Urothelium cell line (cell line): ENCODE results near the gene SH3RF3.

ENCODE experiments used
- DNase-seq: peaks from one replicate; pipeline ENCODE4 v3.0.0; 2011; ENCODE audit warnings: low spot score, mixed read lengths
- FAIRE-seq: peaks from 2 replicates; lab custom pipeline; 2011; peaks lifted over from hg19 to GRCh38; lab: Jason Lieb, UNC

SH3RF3 gene

DNA sequence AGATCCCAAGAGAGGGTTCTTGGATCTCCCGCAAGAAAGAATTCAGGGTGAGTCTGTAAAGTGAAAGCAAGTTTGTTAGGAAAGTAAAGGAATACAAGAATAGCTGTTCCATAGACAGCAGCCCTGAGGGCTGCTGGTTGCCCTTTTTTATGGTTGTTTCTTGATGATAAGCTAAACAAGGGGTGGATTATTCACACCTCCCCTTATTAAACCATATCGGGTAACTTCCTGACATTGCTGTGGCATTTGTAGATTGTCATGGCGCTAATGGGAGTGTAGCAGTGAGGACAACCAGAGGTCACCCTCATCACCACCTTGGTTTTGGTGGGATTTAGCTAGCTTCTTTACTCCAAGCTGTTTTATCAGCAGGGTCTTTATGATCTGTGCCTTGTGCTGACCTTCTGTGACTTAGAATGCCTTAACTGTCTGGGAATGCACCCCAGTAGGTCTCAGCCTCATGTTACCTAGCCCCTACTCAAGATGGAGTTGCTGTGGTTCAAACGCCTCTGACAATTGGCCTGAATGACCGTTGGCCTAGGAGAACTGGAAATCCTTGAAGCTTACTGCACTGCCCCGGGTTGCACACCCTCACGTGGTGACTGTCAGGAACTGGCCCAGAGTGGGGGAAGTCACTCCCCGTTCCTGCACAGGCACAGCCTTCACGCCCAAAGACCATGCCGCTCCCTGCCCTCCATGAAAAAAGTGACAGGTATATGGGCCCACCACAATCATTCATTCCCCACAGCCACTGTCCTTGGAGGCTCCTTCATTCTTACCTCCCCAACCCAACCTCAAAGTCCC, 347.8 kb downstream of the SH3RF3 start:
- FAIRE-seq = no peak

DNA sequence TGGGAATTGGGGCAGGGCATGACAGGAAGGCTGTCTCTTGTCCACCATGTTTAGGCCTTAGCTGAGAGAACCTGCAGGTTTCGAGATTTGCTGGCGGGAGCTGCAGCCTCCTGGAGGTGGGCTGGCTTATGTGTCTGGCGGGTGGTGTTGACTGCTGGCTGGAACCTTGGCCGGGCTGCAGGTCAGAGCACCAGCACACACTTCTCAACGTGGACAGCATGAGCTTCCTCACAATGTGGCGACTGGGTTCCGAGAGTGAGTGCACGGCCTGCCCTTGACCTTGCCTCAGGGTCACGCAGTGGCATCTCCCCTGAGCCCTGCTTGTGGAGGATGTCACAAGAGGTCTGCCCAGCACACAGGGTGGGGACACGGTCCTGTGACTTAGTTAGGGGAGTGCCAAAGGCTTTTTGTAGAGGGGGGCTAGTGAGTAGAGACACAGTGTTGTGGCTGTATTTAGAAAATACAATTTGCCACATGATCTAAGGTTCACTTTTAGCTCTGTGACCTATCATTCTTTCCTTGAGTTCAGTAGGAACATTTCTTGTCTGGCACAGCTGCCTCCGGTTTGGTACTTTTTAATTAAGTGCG, 350.0 kb downstream of the SH3RF3 start:
- FAIRE-seq (no peak), DNase-seq (no peak)

More for the DNA sequence above, 347.8 kb downstream of the SH3RF3 start:
- DNase-seq = no peak

DNA sequence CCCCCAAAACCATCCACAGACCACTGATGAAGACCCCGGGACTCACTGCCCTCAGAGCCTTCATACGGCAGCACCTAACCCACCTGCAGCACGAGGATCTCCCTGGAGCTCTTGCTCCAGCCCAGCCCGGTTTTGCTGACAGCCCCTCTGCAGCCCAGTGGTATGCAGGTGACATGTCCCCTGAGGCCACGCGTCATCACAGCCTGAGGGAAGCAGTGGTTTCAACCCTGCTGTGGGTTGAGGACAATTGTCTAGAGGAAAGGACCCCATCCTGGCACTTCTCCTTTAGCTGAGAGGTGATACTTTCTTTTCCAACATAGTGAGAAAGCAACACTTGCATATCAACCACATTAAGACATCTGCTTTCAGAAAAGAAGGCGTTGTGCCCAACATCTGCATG, 350.8 kb downstream of the SH3RF3 start:
- DNase-seq (no peak), FAIRE-seq (no peak)

DNA sequence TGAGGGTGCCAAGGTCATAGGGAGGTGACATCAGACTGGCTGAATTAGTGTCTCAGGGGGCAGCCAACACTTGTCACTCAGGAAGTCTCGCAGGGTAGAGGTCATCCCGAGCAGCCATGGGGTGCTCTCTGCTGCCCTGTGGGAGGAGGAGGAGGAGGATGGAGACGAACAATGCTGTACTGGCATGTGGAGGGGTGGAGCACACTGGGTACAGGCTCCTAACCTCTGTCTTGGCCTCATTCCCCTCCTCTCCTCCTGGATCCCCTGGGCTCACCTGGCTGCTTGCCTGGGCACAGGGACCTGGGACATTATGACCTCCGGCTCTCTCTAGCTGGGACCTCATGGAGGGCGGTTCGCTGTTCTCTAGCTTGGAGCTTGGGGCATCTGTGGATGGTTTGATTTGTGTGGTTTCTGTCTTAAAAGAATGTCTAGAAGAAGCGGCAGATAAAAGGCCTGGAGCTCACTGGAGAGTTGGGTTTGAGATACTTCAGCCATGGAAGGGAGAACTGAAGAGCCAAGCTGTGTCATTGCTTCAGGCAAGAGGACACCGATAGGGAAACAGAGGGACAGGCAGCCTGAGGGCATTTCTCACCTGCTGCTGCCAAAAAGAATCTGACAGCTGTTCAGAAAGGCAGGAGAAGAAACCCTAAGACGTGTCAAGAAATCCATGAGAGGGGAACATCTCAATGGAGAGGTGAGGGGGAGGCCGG, 351.6 kb downstream of the SH3RF3 start:
- FAIRE-seq = no peak
- DNase-seq = no peak

DNA sequence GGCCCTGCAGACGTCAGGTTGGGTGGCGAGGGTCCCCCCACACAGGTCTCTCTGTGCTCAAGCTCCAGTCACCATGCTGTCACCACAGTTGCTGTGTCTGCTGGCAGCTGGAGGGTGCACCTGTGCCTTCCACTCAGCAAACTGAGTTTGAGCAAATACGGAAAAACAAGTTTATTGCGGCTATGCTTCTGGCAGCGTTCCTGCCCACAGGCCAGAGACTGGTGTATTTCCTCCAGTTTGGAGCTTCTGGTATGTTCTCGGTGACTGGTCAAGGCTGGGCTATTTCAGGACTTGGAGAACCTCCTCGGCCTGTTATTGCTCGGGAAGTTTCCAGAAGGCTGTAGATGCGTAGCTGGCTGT, 352.2 kb downstream of the SH3RF3 start:
- FAIRE-seq = no peak
- no peak for DNase-seq

DNA sequence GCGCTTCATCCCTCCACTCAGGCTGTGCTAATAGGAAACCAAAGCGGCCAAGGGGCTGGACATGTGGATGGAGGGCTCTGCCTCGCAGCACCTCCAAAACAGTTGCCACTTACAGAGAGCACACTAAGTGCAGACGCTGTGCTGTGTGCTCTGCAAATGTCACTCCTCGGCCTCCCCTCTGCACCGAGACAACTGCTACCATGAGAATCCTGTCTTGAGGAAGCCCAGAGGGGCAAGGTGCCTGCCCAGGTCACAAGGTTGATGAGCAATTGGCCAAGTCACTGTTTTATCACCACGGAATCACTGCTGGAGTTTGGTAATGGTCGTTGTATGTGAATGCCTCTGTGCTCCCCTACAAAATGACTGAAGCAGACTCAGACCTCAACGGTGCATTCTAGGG, 352.6 kb downstream of the SH3RF3 start:
- DNase-seq (no peak), FAIRE-seq (no peak)

DNA sequence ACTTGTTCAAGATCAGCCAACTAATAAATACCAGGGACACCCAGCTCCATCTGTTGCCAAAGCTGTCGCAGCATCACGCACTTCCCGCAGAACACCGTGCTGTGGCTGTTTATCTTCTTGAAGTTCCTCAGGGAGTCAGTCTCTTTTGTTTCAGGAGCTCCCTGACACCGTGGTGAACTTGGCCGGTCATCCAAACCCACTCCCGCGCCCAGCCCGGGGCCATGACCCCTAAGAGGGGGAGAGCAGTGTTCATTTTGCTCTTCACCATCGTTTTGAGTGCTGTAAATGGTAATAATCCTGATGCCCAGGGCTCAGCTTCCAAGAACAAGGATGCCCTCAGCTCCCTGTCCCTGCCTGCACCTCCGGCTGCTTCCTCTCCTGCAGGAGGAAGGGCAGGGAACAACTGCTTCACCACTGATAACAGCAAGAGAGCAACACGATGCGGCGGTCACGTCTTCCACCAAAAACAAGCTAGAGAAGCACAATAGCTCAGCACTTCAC, 353.4 kb downstream of the SH3RF3 start:
- peak; percentile 67 for FAIRE-seq
- DNase-seq = no peak

DNA sequence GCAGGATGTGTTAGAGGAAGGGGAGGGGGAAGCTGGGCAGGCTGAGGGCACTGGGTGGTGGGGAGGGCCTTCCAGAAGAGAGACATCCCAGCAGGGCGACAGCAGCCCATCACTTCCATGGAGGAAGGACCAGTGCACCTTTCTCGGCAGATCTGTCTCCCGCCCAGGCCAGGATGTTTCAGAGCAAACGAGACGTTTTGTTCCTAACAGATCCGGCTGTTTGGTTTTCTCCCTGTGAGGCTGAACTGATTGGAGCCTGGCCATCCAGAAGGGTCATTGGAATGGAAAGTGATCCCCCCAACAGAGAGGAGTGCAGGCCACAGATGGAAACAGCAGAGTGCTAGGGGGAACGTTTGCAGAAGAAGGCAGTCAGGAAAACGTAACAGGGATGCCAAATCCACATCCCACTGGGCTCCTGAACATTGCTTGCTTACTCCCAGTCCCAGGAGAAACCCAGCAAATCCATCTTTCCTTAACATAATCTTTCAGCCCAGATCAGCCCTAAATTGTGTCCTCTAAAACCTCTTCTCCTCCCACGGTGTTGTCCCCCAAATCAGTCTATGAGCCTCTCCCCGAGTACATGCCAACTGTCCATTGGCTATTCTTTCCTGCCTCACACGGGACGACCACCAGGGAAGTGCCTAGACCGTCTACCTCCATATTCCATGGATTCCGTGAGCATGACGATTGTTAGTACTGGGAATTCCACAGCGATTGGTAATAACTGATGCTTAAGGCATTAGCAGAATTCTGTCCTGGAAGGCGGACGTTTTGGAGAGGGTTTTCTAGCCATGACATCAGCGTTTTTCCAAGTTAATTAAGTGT, 357.9 kb downstream of the SH3RF3 start:
- FAIRE-seq = peak; percentile 81
- peak; percentile 83 for DNase-seq

DNA sequence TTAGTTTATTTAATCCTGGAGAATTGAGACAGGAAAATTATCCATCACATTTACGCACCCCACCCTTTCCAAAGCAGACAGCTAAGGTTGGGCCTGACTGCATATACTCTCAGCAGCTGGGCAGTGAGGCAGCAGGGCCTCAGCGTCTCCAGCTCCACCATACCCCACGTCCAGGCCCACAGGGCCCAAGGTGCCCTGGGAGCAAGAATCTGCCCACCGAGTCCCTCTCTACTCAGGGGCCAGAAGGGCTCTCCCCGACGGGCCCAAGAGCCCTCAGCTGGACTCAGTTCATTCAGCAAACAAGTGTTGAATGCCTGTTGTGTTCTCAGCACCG, 358.5 kb downstream of the SH3RF3 start:
- no peak for DNase-seq
- FAIRE-seq = no peak

DNA sequence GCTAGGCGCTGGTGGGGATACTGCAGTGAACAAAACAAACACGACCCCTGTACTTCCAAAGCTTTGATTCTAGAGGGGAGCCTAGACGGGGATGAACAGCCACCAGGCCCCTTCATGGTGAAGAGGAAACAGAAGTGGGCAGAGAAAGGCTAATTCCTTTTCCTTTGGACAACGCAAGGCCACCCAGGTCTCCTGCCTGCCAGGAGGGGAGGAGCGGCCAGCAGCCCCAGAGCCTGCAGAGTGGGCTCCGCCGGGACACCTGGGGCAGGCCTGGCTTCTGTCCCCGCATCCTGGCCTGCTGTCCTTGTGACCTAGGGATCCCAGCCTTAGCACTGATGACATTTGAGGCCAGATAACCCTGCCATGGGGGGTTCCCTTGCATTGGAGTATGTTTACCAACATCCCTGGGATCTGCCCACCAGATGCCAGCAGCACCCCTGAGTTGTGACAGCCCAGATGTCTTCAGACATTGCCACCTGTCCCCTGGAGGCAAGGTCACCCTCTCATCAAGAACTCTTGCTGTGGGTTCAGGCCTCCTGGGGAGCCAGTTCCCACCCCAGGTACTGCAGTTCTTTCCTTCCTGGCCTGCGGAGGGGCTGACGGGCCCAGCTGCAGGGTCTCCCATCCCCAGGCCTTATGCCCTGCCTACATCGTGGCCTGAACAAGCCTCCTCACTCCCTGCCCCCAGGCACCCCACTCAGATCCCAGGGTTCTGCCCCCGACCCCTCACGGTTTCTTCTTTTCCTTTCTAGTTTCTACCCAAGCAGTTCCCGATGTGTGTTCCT, 359.1 kb downstream of the SH3RF3 start:
- FAIRE-seq (no peak), DNase-seq (no peak)

DNA sequence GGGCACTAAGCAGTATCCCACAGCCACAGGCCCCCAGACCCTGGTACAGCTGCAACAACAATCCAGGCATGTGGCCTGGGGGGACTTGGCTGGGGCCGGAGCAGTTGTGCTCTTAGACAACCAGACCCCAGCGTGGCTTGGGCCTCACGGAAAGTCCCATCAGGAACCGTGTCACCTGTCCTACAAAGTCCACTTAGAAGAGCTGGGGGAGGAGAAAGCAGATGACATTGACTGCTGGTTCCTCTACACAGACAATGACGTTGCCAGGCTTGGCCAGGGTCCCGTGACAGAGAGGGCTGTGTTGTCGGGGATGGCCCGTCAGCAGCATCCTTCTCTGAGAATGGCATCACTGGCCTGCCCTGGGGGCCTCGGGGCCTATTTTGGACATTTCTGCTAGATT, 360.3 kb downstream of the SH3RF3 start:
- FAIRE-seq (peak; percentile 32), DNase-seq (no peak)

DNA sequence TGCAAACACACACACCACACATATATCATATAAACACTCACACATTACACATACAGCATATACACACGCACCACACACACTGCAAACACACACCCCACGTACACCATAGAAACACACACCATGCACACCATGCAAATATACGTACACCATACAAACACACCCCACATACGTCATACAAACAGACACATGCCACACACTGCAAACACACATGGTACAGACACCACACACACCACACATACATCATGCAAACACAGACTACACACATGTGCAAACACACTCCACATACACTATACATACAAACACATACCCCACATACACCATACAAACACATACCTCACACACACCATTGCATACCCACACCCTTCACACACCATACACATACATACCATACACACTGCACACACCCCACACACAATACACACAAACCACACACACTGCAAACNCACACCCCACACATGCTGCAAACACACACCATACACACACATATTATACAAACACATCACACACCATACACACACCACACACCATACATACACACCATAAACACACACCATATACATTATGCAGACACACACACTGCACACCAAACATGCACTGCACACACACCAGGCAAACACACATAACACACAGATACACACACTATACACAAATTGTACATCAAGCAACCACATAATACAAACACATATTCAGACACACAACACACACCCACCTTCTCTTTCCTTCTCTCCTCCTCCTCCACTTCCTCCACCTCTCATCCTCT, 364.4 kb downstream of the SH3RF3 start:
- DNase-seq = no peak
- FAIRE-seq = no peak

DNA sequence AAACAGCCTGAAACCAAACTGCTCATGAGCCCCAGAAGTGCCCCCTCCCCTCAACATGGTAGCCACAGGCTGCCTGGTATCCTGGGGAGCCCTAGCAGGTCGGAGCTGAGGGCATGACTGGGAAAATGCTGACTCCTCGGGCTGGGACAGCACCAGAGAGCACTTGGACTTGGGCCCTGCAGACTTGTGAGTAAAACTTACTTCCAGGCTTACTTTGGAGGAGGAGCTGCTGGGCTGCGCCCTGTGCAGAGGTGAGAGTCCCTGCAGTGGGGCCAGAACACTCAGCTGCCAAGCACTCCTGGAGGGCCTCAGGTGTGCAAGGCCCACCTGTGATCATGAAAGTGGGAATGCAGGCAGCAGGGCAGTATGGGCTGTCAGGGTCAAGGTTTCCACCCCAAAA, 365.3 kb downstream of the SH3RF3 start:
- FAIRE-seq (no peak), DNase-seq (no peak)

DNA sequence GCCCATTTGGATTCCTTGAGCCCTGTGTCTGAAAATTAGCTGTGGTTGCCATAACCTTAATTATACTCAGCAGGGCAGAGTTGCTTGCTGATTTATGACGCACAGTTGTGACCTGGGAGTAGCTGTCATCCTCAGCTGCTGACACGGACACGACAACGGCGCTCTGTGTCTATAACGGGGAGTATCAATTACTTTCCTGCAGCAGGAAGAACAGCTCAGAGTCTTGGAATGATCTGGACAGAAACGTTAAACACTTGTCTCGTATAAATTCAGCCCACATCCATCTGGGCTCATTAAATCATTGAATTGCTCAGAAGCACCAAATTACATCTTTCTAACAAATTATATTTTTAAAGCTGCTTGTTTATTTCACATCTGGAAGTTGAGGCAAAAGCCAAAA, 368.5 kb downstream of the SH3RF3 start:
- FAIRE-seq (no peak), DNase-seq (no peak)

DNA sequence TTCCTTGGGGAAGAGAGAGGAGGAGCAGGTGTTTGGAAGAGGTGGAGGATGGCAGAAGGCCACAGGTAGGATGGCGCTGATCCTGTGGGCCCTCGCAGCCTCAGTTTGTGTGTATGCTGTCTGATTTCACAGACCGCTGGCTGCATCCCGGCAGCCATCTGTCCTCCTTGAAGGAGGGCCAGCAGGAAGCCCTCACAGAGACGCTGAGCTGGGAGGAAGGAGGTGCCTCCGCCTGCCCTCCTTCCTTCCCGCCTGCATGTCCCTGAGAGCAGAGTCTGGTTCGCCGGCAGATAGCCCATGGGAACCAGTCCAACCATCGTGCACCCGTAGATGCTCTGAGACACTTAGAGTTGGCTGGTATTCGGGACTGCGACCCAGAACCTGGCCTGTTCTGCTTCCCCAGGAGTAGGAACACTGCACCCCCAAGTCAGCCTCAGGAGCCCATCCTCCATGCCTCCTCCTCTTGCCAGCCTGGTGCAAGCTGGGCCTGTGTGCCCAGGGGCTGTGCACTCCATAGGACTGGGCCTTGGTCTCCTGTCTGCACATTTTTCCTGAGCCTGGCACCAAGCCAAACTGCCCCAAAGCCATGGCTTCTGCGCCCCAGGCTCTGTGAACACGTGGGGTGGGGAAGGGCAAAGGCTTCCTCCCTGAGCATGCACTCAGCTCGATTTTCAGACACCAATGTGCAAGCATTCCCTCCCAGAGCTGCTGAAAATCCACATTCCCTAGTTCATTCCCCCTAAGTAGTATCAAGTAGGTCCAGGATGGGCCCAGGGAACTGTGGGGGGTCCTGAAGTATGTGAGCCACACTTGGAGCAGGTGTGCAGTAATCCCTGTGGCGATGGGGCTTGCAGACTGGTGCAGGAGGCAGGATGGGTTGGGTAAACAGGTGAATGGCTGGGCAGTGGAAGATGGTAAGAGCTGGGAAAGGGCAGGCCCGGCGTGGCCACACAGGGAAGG, 369.2 kb downstream of the SH3RF3 start:
- FAIRE-seq = no peak
- no peak for DNase-seq

DNA sequence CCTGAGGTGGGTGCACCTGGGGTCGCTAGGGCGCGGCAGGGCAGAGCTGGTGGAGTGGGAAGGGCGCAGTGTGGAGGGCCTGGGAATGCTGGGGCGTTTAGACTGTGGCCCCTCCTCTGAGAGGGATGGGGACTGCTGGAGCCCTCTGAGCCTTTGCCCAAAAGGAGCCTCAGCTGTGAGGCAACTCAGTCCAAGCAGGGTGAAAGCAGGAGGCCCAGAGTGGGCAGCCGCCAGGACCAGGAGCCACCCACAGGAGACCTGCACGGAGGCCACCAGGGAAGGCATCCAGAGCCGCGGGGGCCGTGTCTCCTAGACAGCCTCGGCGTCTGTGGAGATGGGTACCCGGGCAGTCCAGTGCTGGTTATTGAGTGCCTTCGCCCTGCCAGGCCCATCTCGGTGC, 369.9 kb downstream of the SH3RF3 start:
- DNase-seq (no peak), FAIRE-seq (no peak)

DNA sequence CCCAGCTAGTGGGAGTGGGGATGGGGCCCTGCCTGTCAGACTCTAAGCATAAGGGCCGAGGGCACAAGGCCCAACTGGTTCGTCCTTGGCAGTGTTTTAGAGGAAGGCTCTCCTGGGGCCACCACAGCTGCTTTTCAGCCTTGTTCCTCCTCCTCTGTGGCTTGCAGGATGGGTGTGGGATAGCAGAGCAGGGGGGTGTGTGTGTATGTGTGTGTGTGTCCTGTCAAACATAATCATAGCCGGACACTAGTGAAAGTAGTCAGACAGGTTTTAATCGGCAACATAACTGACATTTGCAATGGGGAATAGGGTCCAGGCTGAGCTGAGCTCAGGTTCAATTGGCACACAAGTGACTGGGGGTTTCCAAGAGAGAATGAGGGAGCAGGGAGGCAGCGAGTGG, 370.6 kb downstream of the SH3RF3 start:
- FAIRE-seq = no peak
- no peak for DNase-seq

DNA sequence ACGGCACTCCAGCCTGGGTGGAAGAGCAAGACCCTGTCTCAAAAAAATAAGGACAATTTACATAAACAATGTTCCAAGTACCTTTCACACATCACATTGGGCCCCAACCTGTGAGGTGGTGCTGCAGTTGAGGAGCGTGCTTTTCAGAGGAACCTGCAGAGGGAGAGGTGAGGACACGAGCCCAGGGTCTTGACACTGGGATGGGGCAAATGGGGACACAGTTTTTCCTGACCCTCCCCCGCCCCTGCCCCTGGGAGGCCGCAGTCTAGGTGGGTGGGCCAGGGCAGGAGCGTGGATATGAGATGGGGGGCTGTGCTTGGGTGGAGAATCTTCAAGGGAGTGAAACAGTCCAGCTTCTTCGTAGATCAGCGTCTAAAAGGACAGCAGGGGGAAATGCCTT, 371.9 kb downstream of the SH3RF3 start:
- DNase-seq (no peak), FAIRE-seq (peak; percentile 5)

DNA sequence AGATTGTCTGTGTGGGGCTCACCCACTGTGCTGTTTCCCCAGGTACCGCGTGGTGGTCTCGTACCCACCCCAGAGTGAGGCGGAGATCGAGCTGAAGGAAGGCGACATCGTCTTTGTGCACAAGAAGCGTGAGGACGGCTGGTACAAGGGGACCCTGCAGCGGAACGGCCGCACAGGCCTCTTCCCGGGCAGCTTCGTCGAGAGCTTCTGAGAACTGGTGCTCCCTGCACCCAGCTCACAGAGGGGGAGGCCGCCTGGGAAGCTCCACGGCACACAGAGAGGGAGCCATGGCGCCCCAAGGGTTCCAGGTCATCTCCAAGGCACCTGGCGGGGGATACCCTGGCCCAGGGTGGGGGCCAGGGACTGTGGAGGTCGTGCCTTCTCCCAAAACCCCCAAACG, 372.5 kb downstream of the SH3RF3 start:
- no peak for FAIRE-seq
- no peak for DNase-seq
